ENCODE measurements around the gene MIA.
"Not testable (repeated sequence)": the region's sequence is repeated elsewhere in the genome, so short reads cannot be mapped to it uniquely, and the experiment has no call there.

Gene MIA

GRCh38 chr19:40750058-40750873 is 25.1 kb upstream of the MIA start, which contains the start of gene ACTMAP:
TSS of gene ACTMAP (minus strand) at chr19:40750477. CDS start at chr19:40749803, 674 bp downstream.
- FAIRE-seq = peak; percentile 93
- peak; percentile 99 for DNase-seq (ENCODE audit: low spot score)

GRCh38 chr19:40750874-40751537 is 24.3 kb upstream of the MIA start, which contains the start of gene SNRPA:
TSS of gene SNRPA (plus strand) at chr19:40751203. CDS start at chr19:40751409, 206 bp downstream.
- DNase-seq (ENCODE audit: low spot score) (peak; percentile 88), FAIRE-seq (peak; percentile 40)

- FAIRE-seq (no peak), DNase-seq (ENCODE audit: low spot score) (no peak)
These were observed 23.0 kb upstream of the MIA start for GRCh38 chr19:40752257-40752781.

- DNase-seq (ENCODE audit: low spot score) (no peak), FAIRE-seq (no peak)
These were observed 20.6 kb upstream of the MIA start for GRCh38 chr19:40754611-40755247.

DNA sequence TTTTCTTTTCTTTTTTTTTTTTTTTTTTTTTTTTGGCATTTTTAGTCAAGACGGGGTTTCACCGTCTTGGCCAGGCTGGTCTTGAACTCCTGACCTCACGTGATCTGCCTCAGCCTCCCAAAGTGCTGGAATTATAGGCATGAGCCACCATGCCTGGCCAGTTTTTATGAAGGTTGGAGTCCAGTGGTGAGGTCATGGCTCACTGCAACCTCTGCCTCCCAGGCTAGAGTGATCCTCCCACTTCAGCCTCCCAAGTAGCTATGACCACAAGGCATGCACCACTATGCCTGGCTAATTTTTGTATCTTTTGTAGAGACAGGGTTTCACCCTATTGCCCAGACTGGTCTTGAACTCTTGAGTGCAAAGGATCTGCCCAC is 20.1 kb upstream of the MIA start:
- no peak for FAIRE-seq
- no peak for DNase-seq (ENCODE audit: low spot score)

- DNase-seq (ENCODE audit: low spot score) = no peak
- FAIRE-seq = no peak
These were observed 19.5 kb upstream of the MIA start for GRCh38 chr19:40755791-40756190.

DNA sequence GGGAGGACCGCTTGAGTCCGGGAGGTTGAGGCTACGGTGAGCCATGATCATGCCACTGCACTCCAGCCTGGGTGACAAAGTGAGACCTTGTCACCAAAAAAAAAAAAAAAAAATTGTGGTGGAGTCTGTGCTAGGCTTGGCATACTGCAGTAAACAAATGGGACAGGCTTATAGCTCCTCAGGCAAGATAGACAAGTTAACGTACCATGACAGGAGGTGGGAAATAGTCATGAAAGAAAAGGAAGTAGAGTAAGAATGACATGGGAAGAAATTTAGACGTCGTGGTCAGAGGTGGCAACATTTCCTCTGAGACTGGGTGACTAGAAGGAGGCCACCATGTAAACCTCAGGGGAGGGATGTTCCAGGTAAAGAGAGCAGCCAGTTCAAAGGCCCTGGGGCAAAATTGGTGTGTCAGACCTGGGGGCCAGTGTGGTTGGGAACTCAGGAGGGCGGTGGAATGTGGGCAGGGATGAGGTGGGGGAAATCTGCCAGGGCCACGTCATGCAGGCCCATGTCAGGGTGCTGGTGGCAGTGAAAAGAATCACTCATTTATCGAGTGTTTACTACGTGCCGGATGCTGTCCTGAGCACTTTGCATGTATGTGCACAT is 18.7 kb upstream of the MIA start:
- DNase-seq (ENCODE audit: low spot score) (no peak), FAIRE-seq (no peak)

DNA sequence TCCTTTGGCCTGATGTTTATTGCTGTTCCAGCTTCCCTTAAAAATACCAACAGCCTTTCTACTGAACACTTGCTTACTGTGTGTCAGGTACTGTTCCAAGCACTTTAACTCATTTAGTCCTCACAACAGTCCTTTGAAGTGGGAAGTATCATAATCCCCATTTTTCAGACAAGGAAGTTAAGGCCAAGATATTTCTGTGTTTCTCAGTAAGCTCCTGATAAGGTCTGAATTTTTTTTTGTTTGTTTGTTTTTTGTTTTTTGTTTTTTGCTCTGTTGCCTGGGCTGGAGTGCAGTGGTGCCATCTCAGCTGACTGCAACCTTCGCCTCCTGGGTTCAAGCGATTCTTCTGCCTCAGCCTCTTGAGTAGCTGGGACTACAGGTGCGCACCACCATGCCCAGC is 16.8 kb upstream of the MIA start:
- FAIRE-seq = no peak
- DNase-seq (ENCODE audit: low spot score) = no peak

DNA sequence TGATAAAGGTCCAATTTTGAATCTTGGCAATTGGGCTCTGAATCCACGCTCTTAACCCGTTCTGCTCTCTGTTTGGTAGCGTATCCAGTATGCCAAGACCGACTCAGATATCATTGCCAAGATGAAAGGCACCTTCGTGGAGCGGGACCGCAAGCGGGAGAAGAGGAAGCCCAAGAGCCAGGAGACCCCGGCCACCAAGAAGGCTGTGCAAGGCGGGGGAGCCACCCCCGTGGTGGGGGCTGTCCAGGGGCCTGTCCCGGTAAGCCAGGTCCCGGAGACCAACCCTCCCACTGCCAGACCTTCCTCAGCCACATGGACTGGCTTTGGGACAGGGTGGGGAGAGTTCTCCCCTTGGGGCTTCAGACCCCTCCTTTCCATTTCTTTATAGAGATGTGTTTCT is 16.0 kb upstream of the MIA start:
- FAIRE-seq (no peak), DNase-seq (ENCODE audit: low spot score) (no peak)

GRCh38 chr19:40762754-40763470 is 12.4 kb upstream of the MIA start:
- FAIRE-seq (no peak), DNase-seq (ENCODE audit: low spot score) (no peak)

GRCh38 chr19:40763526-40763925 is 11.8 kb upstream of the MIA start:
- DNase-seq (ENCODE audit: low spot score) (no peak), FAIRE-seq (no peak)

GRCh38 chr19:40763963-40764362 is 11.4 kb upstream of the MIA start:
- DNase-seq (ENCODE audit: low spot score) = no peak
- FAIRE-seq = no peak

- DNase-seq (ENCODE audit: low spot score); FAIRE-seq: not testable (repeated sequence)
These were observed 8.9 kb upstream of the MIA start for GRCh38 chr19:40766385-40766784.

GRCh38 chr19:40768869-40769268 is 6.5 kb upstream of the MIA start:
- FAIRE-seq (no peak), DNase-seq (ENCODE audit: low spot score) (no peak)

DNA sequence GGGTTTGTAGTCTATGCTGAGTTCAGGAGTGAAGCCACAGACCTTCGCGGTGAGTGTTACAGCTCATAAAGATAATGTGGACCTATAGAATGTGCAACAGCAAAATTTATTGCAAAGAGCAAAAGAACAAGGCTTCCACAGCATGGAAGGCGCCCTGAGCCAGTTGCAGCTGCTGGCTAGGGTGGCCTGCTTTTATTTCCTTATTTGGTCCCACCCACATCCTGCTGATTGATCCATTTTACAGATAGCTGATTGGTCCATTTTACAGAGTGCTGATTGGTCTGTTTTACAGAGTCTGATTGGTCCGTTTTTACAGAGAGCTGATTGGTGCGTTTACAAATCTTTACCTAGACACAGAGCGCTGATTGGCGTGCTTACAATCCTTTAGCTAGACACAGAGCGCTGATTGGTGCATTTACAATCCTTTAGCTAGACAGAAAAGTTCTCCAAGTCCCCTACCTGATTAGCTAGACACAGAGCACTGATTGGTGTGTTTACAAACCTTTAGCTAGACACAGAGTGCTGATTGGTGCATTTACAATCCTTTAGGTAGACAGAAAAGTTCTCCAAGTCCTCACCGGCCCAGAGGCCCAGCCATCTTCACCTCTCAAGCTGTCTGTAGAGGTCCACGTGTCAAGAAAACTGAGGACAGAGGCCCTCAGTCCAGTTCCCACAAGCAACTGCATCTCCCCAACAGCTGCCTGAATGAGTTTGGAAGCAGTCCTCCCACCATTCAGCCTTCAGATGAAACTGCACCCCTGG is 4.0 kb upstream of the MIA start:
- peak; percentile 3 for DNase-seq (ENCODE audit: low spot score)
- not testable (repeated sequence) for FAIRE-seq

- FAIRE-seq (no peak), DNase-seq (ENCODE audit: low spot score) (no peak)
These were observed 306 bp downstream of the MIA start for GRCh38 chr19:40775632-40776022.

DNA sequence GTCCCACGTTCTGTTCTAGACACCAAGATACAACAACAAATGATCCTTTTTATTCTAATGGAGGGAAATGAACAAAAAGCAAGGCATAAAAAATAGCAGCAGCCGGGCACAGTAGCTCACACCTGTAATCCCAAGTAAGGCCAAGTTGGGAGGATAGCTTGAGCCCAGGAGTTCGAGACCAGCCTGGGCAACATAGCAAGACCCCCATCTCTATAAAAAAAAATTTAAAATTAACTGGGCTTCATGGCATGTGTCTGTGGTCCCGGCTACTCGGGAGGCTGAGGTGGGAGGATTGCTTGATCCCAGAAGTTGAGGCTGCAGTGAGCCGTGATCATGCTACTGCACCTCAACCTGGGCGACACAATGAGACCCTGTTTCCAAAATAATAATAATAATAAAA is 1.0 kb downstream of the MIA start:
- FAIRE-seq = no peak
- no peak for DNase-seq (ENCODE audit: low spot score)

DNA sequence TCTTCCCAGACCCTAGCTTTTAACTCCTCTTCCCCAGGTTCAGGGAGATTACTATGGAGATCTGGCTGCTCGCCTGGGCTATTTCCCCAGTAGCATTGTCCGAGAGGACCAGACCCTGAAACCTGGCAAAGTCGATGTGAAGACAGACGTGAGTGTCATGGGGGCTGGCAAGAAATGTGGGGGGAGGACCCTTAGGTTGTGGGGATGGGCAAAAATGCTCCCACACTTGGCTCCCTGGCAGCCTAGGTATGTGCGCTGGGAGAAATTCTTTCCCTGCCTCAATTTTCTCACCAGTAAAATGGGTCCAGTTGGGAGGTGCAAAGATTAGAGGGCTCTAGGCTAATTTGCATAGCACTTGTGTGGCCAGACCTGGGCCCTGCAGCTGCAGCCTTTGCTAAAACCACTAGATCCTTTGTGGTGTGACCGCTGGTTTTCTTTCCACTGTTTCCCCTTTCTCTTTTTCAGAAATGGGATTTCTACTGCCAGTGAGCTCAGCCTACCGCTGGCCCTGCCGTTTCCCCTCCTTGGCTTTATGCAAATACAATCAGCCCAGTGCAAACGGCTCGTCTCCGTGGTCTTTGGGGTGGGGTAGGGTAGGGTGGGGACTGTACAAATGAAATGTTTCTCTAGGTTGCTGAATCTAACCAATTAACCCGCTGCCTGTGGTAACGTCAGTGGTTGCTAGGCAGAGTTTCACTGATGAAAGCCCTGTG is 1.8 kb downstream of the MIA start:
- DNase-seq (ENCODE audit: low spot score) (peak; percentile 74), FAIRE-seq (no peak)

DNA sequence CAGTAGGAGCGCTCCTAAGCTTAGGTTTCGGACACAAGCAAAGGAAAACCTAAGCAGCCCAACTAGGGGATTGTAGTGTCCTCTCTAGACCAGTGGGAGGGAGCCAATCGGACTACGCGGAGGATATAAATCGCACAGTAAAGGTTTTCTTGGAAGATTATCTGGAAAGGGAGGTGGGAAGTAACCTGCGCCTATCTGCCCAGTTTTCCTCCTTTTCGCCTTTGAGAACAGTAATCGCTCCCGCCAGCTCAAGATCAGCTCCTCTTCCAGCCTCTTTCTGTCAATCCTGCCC is 2.3 kb downstream of the MIA start:
- DNase-seq (ENCODE audit: low spot score) (no peak), FAIRE-seq (no peak)

Data from RCC 7860 (cell line).